HG03060 (cell line): ENCODE data around the gene MYPOP.

ENCODE experiments used
- ATAC-seq: cut with Tn5 transposase; IDR thresholded peaks from one replicate; pipeline ENCODE4 v1.9.1; 2021; ENCODE audit warnings: low read depth, moderate number of reproducible peaks; ENCODE audit not compliant: unreplicated experiment

MYPOP gene

DNA sequence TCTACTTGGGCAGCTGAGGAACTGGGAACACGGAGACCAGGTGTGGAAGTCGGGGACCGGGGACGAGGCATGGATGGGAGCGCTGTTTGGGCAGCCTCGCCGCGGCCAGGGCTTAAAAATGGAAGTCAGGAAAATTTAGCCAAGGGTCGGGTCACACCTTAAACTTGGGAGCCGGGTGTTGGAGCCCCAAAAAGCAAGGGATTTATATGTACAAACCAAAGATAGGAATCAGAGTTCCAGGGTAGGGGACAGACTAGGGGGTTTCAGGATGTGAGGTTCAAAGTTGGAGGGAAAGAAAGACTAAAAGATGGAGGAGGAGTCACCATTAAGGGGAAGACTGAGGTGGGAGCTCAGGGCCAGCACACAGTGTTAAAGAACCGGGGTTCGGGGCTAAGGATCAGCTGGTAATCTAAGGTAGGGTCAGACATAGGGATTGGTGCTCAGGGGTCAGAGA lies 37.8 kb downstream of the MYPOP start:
- no peak for ATAC-seq

DNA sequence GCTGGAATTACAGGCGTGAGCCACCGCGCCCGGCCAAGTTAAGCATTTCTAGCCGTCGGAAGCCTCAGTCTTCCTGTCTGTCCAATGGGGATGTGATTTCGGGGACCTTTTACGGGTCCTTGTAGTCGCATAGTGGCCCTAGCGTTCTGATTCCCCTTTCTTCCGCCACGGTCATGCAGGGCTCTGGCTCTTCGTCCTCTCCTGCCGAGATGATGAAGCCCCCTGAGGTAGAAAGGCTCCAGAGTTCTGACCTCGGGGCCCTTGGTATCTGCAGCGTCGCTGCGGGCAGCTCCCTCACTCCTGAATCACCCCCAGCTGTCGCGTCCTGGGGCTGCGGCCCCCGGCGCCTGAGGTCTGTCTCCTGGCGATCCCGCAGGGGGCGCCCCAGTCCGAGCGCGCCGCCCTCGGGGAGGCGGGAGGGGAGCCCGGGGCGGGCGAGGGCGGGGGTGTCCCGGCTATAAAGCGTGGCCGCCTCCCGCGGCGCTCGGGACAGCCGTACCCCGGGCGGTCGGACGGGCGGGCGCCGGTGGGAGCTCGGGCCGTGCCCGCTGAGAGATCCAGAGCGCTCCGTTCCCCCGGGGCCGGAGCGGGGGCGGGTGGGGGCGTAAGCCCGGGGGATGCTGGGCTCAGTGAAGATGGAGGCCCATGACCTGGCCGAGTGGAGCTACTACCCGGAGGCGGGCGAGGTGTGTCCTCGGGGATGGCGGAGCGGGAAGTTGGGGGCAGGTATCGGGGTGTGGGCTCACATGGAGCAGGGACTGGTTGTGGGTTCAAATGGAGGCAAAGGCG lies 38.4 kb downstream of the MYPOP start, which contains the start of gene FOXA3:
Gene FOXA3 (plus strand): TSS at position 487 of the 789 bp plus-strand sequence. CDS start 131 bp downstream, at position 618.
- ATAC-seq, result no peak

DNA sequence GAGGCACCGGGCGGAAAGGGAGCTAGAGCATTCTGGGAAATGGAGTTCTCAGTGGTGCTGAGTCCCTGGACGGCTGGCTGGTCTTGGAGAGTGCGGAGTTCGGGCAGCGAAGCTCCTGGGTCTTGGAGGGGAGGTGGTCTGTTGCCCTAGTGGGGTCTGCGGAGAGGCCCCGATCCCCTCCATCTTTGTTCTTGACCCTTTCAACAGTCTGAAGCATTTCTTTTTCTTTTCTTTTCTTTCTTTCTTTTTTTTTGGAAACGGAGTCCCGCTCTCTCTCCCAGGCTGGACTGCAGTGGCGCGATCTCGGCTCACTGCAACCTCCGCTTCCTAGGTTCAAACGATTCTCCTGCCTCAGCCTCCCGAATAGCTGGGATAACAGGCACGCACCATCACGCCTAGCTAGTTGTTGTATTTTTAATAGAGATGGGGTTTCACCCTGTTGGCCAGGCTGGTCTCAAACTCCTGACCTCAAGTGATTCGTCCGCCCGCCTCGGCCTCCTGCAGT lies 39.0 kb downstream of the MYPOP start:
- ATAC-seq, result no peak

DNA sequence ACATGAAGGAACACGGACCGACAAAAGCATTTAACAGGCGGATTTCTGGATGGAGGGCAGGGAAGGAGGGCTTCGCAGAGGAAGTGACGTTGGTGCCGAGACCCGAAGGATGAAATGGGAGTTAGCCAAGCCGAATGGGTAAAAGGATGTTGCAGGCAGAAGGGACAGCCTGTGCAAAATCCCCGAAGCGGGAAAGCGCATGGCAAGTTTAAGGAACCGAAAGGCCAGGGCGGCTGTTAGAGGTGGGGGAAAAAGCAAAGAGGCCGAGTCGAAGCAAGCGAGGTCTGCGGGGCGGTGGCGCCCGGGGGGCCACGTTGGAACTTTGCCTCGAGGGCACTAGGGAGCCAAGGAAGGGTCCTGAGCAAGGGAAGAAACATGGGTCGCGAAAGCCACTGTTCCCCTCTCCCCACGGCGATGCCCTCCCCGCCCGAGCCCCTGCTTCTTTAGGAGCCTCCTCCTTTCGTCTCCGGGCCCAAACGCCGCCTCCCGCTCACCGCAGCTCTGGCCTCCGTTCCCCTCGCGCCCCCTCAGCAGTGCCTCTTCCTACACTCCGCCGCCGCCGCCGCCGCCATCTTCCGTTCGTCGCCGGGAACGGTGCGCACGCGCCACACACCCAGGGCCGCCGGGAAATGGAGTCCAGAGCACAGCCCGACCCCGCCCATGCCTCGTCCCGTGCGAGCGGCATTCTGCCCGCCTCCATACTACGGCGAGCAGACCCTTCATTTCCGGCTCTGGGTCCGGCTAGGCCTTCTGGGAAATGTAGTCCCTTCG lies 39.7 kb downstream of the MYPOP start, which contains the start of gene SYMPK:
Gene SYMPK (minus strand): TSS at position 584 of the 771 bp plus-strand sequence. CDS start 8,652 bp downstream, outside the sequence.
- peak; percentile 90 for ATAC-seq

DNA sequence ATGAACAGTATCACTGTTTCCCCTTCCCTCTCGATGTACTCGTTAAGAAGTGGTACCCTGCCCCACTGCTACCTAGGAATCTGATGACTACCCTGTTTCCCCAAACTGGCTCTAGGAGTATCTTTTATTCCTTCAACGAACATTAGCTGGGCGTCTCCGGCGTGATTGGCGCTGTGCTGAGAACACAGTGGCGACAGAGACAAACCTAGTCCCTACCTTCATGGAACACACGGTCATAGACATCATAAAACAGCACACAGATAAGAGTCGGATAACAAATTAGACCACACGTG lies 40.2 kb downstream of the MYPOP start:
- ATAC-seq, result no peak

DNA sequence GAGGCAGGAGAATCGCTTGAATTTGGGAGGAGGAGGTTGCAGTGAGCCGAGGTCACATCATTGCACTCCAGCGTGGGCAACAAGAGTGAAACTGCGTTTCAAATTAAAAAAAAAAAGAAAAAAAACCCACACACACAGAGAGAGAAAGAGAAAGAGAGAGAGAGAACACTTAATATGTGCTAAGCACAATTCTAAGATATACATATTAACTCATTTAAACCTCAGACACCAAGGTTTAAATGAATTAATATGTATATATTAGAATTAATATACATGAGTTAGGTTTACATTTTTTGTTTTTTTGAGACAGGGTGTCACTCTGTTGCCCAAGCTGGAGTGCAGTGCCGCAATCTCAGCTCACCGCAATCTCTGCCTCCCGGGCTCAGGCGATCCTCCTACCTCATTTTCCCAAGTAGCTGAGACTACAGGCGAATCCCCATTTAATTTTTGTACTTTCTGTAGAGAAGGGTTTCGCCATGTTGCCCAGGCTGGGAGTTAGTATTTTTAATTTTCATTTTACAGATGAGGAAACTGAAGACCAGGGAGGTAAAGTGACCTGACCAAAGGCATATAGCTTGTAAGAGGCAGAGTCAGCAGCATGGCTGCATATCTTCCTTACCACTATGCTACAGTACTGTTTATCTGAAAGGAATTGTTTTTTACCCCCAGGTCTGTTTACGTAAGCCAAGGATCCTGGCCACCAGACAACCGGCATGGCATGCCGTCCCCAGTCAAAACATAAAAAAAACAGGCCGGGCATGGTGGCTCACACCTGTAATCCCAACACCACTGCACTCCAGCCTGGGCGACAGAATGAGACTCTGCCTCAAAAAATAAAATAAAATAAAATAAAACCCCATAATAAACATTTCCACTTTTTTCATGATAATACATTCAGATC lies 41.8 kb downstream of the MYPOP start:
- ATAC-seq, result no peak

DNA sequence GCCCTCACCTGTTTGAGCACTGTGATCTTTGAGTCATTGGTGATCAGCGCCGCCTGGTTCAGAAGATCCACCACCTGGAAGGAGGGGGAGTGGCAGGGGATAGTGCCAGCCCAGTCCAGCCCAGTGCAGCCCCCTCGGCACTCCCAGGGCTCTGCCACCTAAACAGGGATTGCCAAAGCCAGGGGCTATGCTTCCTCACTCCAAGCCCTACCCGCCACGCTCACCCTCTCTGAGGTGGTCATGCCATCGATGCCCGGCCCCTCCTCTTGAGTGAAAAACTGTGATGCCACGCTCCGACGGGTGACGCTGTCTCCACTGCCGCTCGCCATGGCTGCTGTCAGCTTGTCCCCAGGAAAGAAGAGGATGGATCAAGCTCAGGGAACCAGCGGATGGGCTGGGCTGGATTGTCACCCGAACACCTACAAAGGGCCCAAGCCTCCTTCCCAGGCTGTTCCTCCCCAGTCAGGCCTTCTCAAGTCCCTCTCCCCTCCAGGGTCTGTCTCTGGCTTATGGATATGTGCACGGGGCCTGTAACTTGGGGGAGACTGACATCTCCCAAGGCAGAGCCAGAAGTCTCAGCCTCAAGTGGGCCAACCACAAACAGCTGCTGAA lies 48.1 kb downstream of the MYPOP start:
- ATAC-seq, result no peak

DNA sequence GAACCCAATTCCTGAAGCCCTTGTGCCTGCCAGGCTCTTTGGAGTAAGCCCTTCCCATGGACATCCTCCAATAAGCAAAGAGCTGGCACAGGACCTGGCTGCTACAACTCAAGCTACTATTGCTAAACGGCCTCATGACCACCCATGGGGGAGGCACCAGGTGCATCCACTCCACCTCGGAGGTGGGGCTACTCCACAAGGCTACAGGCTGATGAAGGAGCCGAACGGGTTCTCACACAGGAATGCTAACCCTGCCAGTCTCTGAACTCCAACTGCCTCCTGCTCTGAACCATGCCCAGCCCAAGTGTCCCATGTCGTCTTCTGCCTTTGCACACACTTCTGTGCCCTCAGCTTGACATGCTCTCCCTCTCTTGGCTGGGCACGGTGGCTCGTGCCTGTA lies 49.4 kb downstream of the MYPOP start:
- no peak for ATAC-seq

DNA sequence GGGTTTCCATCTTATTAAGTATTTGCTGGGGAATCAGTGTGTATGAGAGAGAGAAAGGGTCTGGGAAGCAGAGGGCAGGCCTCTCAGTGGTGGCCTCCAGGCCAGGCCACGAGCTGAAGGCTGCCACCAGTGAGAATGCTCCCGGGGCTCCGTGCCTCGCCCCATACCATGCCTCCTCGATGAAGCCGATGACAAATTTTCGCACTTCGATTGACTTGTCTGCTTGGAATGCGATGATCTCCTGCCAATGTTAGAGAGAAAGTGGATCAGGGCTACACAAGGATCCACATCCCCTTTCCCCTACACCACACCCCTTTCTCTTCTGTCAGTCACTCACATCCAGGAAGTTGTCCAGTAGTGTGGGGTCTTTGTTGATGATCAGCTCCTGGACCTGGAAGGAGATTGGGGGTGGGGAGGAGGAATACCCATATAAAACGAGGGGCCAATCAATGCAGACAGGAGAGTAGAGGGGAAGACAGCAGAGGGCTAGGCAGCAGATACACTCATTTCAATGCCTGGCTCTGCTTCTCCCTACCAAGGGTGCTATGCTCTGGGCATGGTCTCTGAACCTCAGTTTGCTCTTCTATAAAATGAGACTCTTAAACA lies 50.2 kb downstream of the MYPOP start:
- no peak for ATAC-seq

DNA sequence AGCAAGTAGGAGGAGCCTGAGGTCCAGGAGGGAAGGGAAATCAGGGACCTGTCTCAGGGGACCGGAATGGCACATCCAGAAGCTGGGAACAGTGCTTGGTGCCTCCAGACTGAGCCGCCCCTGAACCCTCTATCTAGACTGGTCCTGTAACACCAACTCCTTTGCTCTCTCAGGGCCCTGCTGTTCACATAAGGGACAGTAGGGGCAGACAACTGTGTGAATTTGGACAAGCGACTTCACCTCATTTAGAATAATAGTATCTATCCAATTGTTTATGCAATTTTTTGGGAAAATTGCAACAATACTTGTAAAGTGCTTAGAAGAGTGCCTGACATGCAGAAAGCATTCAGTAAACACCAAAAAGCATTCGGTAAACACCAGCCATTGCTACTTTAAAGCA lies 53.5 kb downstream of the MYPOP start:
- ATAC-seq, result no peak

DNA sequence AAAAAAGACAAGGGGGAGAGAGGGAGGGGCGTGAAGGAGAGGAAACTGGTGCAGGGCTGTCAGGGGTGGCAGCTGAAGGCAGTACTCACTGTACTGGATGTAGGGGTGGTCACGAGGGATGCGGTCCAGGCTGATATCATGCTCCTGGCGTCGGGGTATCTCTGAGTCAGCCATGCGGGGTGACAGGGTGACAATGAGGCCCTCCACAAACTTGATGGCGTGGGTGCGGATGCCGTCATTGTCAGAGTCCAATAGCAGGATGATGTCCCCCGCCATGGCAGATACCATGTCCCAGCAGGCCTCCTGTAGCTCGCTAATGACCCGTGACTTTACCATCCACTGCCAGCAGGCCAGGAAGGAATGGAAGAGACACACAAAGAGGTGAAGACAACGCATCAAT lies 54.8 kb downstream of the MYPOP start:
- no peak for ATAC-seq

DNA sequence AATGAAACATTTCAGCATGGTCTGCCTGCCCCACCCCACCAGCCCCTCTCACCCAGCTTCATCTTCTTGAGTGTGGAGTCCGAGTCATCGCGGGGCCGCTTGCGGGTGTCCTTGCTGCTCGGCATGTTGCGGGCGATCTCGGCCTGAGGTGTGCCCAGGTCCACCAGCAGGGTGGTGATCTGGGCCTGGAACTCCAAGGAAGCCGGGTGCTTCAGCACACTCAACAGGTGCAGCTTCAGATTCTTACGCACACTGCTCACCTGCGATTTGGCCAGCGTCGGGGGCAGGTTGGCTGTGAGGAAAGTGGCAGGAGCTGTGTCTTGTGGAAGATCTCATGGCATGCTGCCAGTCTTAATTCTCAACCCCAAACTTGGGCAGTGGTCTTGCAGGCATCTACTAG lies 60.2 kb downstream of the MYPOP start:
- ATAC-seq, result no peak
